IMR-90 (cell line): Measurements from ENCODE around the gene LRRC31. TPM values are rescaled to one million over a fixed set of nuclear protein-coding genes. Genes with fewer than 3 reads are reported as not detected.

Source experiments
- ATAC-seq: fragments of 200-7000 bp; cut with Tn5 transposase; 2 replicates; pipeline ENCODE4 v1.9.1; 2020; ENCODE audit warnings: low read depth, mild to moderate bottlenecking, moderate library complexity
- BruUV-seq: library from RNA; stranded (reverse); fragments of 400-500 nt; replicated peaks from 2 replicates; lab custom pipeline; 2021; lab: Mats Ljungman, UMichigan
- CTCF ChIA-PET: fragments of 300-600 bp; formaldehyde crosslinking; extraction: SDS; loops from one replicate; lab custom pipeline; 2021; ENCODE audit warnings: antibody characterized with exemption; lab: Yijun Ruan, JAX
- POLR2A ChIA-PET: fragments of 300-600 bp; sonication (Branson Sonifier 250); formaldehyde crosslinking; loops from one replicate; lab custom pipeline; 2022; ENCODE audit warnings: antibody characterized with exemption; ENCODE audit not compliant: unreplicated experiment; lab: Charles Lee
- DNase-seq: peaks from one replicate; pipeline ENCODE4 v3.0.0; 2013
- H2AFZ ChIP-seq: replicated peaks from 2 replicates; pipeline ENCODE3; 2013; ENCODE audit warnings: low read length, mild to moderate bottlenecking; ENCODE audit not compliant: poor library complexity
- H2AK5ac ChIP-seq: 2 replicates; pipeline ENCODE4 v1.6.1; 2013; ENCODE audit warnings: low read depth, low read length, inconsistent platforms
- H2AK9ac ChIP-seq: replicated peaks from 2 replicates; pipeline ENCODE3; 2013; ENCODE audit warnings: mild to moderate bottlenecking, low read depth, low read length, moderate library complexity; ENCODE audit not compliant: poor library complexity
- H2BK120ac ChIP-seq: 2 replicates; pipeline ENCODE4 v1.6.1; 2013; ENCODE audit warnings: low read depth, low read length, inconsistent platforms
- H2BK15ac ChIP-seq: 3 replicates; pipeline ENCODE4 v1.6.1; 2013; ENCODE audit warnings: low read depth, low read length, inconsistent platforms
- H2BK20ac ChIP-seq: 2 replicates; pipeline ENCODE4 v1.6.1; 2013; ENCODE audit warnings: low read depth, mild to moderate bottlenecking, inconsistent platforms, low read length, moderate library complexity
- H2BK5ac ChIP-seq: 2 replicates; pipeline ENCODE4 v1.6.1; 2013; ENCODE audit warnings: mild to moderate bottlenecking, low read depth, low read length, inconsistent platforms; ENCODE audit not compliant: poor library complexity, severe bottlenecking
- H3K14ac ChIP-seq: replicated peaks from 2 replicates; pipeline ENCODE4 v1.6.1; 2013; ENCODE audit warnings: low read depth, low read length, inconsistent platforms
- H3K18ac ChIP-seq: 2 replicates; pipeline ENCODE4 v1.6.1; 2013; ENCODE audit warnings: low read depth, low read length, control low read depth
- H3K23ac ChIP-seq: 2 replicates; pipeline ENCODE4 v1.6.1; 2013; ENCODE audit warnings: low read depth, low read length, inconsistent platforms
- H3K27ac ChIP-seq: 2 replicates; pipeline ENCODE4 v1.5.1; 2013; ENCODE audit warnings: mild to moderate bottlenecking, control low read depth, low read length; ENCODE audit not compliant: insufficient read depth
- H3K27me3 ChIP-seq: 2 replicates; pipeline ENCODE4 v1.6.1; 2013; ENCODE audit warnings: low read length; ENCODE audit not compliant: control insufficient read depth, insufficient read depth
- H3K36me3 ChIP-seq: 2 replicates; pipeline ENCODE4 v1.6.1; 2013; ENCODE audit warnings: low read length, mixed read lengths; ENCODE audit not compliant: control insufficient read depth, insufficient read depth
- H3K4ac ChIP-seq: 2 replicates; pipeline ENCODE4 v1.6.1; 2013; ENCODE audit warnings: low read depth, low read length, inconsistent platforms
- H3K4me1 ChIP-seq: 2 replicates; pipeline ENCODE4 v1.6.1; 2013; ENCODE audit warnings: low read length, mixed read lengths; ENCODE audit not compliant: control insufficient read depth, insufficient read depth
- H3K4me2 ChIP-seq: 2 replicates; pipeline ENCODE4 v1.6.1; 2013; ENCODE audit warnings: low read depth, mild to moderate bottlenecking, control low read depth, low read length, moderate library complexity
- H3K4me3 ChIP-seq: 2 replicates; pipeline ENCODE4 v1.5.1; 2013; ENCODE audit warnings: low read depth, mild to moderate bottlenecking, control low read depth, low read length, moderate library complexity; ENCODE audit not compliant: insufficient read depth
- H3K56ac ChIP-seq: 2 replicates; pipeline ENCODE4 v1.6.1; 2013; ENCODE audit warnings: low read length, inconsistent platforms; ENCODE audit not compliant: insufficient read depth; ENCODE audit errors: extremely low read depth
- H3K79me1 ChIP-seq, 2 experiments: 2 replicates each; pipeline ENCODE4 v1.6.1; 2013; ENCODE audit warnings: low read length in 2 of 2, inconsistent platforms in 1 of 2, low read depth in 1 of 2
- H3K9ac ChIP-seq: 2 replicates; pipeline ENCODE4 v1.6.1; 2013; ENCODE audit warnings: low read depth, low read length, control low read depth
- H3K9me1 ChIP-seq: 2 replicates; pipeline ENCODE4 v1.6.1; 2013; ENCODE audit warnings: low read length, inconsistent platforms; ENCODE audit not compliant: insufficient read depth
- H3K9me3 ChIP-seq: 2 replicates; pipeline ENCODE4 v1.6.1; 2013; ENCODE audit warnings: low read length; ENCODE audit not compliant: control insufficient read depth, insufficient read depth
- H4K20me1 ChIP-seq: 2 replicates; pipeline ENCODE4 v1.6.1; 2013; ENCODE audit warnings: low read length, inconsistent platforms; ENCODE audit not compliant: insufficient read depth
- H4K5ac ChIP-seq: 2 replicates; pipeline ENCODE4 v1.6.1; 2013; ENCODE audit warnings: mild to moderate bottlenecking, low read depth, low read length, control low read depth
- H4K8ac ChIP-seq, 2 experiments: 2 replicates each; pipeline ENCODE4 v1.6.1; 2013; ENCODE audit warnings: low read depth in 2 of 2, low read length in 2 of 2, control low read depth in 1 of 2, inconsistent platforms in 1 of 2
- H4K91ac ChIP-seq: 2 replicates; pipeline ENCODE4 v1.6.1; 2013; ENCODE audit warnings: low read depth, low read length, inconsistent platforms; ENCODE audit not compliant: insufficient read depth
- CEBPB ChIP-seq: IDR thresholded peaks from 2 replicates; pipeline ENCODE4 v1.6.1; 2012; ENCODE audit warnings: low read depth, low read length, improper control_type of control experiment
- CHD1 ChIP-seq: IDR thresholded peaks from 2 replicates; pipeline ENCODE4 v1.6.1; 2012; ENCODE audit warnings: low read depth, low read length, improper control_type of control experiment
- FOS ChIP-seq: fragments of 150-350 bp; IDR thresholded peaks from 2 replicates; pipeline ENCODE4 v1.6.1; 2016; ENCODE audit warnings: low read depth, low read length
- MAFK ChIP-seq: IDR thresholded peaks from 2 replicates; pipeline ENCODE4 v1.6.1; 2012; ENCODE audit warnings: low read depth, low read length, improper control_type of control experiment
- MAZ ChIP-seq: IDR thresholded peaks from 2 replicates; pipeline ENCODE4 v1.6.1; 2012; ENCODE audit warnings: low read depth, mild to moderate bottlenecking, low read length, improper control_type of control experiment, moderate library complexity, borderline replicate concordance
- MXI1 ChIP-seq: IDR thresholded peaks from 2 replicates; pipeline ENCODE4 v1.6.1; 2012; ENCODE audit warnings: low read depth, mild to moderate bottlenecking, low read length, moderate library complexity, borderline replicate concordance
- NFE2L2 ChIP-seq: fragments of 150-350 bp; IDR thresholded peaks from 2 replicates; pipeline ENCODE4 v1.6.1; 2016; ENCODE audit warnings: low read depth, mild to moderate bottlenecking, low read length
- POLR2A ChIP-seq: IDR thresholded peaks from 2 replicates; pipeline ENCODE4 v1.6.1; 2012; ENCODE audit warnings: mild to moderate bottlenecking, low read depth, low read length
- RAD21 ChIP-seq: IDR thresholded peaks from 2 replicates; pipeline ENCODE4 v1.6.1; 2012; ENCODE audit warnings: low read length, improper control_type of control experiment
- RFX5 ChIP-seq: IDR thresholded peaks from 2 replicates; pipeline ENCODE4 v1.8.0; 2012; ENCODE audit warnings: low read depth, mild to moderate bottlenecking, low read length, moderate library complexity
- SMC3 ChIP-seq: fragments of 150-350 bp; IDR thresholded peaks from 2 replicates; pipeline ENCODE4 v1.6.1; 2016; ENCODE audit warnings: low read depth, mild to moderate bottlenecking, antibody characterized with exemption, low read length, moderate library complexity
- WGBS, 2 experiments: methylation state at CpG; one replicate each; pipeline versions ENCODE4 v1.1.5 to v1.1.7; 2013; ENCODE audit warnings: missing lambda C conversion rate in 2 of 2; ENCODE audit not compliant: insufficient read length in 1 of 2; ENCODE audit errors: extremely low coverage in 2 of 2; 5-methylcytosine and 5-hydroxymethylcytosine counted together
- dilution Hi-C: fragments of 300-500 bp; cut with HindIII; formaldehyde crosslinking; loops from one replicate; pipeline ENCODE4 v1.14.3; 2018; ENCODE audit warnings: low sequenced_read_pairs; ENCODE audit not compliant: unreplicated experiment
- in situ Hi-C: fragments of 300-500 bp; cut with MboI; formaldehyde crosslinking; loops from 3 replicates; pipeline ENCODE4 v1.14.3; 2019; ENCODE audit warnings: low sequenced_read_pairs, inconsistent platforms, mixed read lengths
- intact Hi-C: fragments of 100-400 bp; cut with micrococcal nuclease; formaldehyde crosslinking; loops from 2 replicates; pipeline ENCODE4 v1.10.0; 2022
- polyA plus RNA-seq, 3 experiments: library from polyadenylated mRNA; depleted of rRNA; stranded (reverse); fragments of >200 nt; gene quantifications; 2 replicates each; pipeline ENCODE4 v1.2.3, GENCODE V29; 2012; ENCODE audit warnings: low replicate concordance in 1 of 3
- total RNA-seq: library from RNA; depleted of rRNA; stranded (reverse); fragments of >200 nt; gene quantifications from 2 replicates; pipeline ENCODE4 v1.2.3, GENCODE V29; 2012
- TF ChIP-seq, protein P1 (sequence below): conservative IDR thresholded peaks from 2 replicates; pipeline ENCODE4 v1.5.1; 2012; ENCODE audit warnings: mild to moderate bottlenecking, low read depth, low read length, improper control_type of control experiment
- TF ChIP-seq, protein P2 (sequence below): fragments of 150-350 bp; IDR thresholded peaks from 2 replicates; pipeline ENCODE4 v1.6.1; 2016; ENCODE audit warnings: low read depth, mild to moderate bottlenecking, low read length, moderate library complexity, borderline replicate concordance
- TF ChIP-seq, protein P3 (sequence below): fragments of 150-350 bp; IDR thresholded peaks from 2 replicates; pipeline ENCODE4 v1.6.1; 2017; ENCODE audit warnings: mild to moderate bottlenecking, antibody characterized with exemption, low read length, low read depth

LRRC31 gene
- total and polyA plus RNA-seq, 2 of the 4 experiments (the other 2 are of a cell fraction) = not detected

DNA sequence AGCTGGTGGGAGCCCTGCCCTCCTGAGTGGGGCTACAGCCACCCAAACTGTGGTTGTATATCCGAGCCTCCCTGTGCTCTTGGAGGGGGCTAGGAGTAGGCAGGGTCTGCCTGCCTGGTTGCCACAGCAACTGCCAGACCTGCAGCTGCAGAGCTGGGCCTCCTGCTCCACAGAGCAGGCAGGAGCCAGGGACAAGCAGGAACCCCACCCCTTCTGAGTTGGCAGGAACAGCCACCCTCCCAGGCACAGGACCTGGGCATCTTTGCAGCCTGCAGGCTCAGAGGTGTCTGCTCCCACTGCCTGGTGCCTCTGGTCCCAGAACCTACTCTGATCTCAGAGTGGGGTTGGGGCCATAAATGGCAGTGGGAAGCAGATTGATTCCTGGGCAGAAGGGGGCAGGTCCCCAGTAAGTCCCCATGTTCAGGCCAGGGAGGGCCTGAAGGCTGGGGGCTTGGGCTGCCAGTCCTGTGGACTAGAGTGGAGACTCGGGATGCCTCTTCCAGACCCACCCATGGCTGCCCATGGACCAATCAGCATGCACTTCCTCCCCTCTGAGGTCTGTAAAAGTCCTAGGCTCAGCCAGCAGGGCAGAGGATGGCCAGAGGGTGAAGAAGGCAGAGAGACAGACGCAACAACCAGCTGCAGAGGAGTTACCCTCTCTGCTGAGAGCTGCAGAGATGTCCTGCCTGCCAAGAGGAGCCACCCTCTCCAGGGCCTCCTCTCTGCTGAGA lies 10.3 kb upstream of the LRRC31 start:
- no TSS peak for BruUV-seq
- WGBS, 2 experiments = no CpG with 5 or more reads among the region's 3 CpGs

More for the DNA sequence above, 10.3 kb upstream of the LRRC31 start:
- CTCF ChIA-PET = no interaction called here
- Histone ChIP-seq H4K5ac (no peak overlapping the region), H4K20me1 (no peaks in the 10 kb centered on the region), H2AFZ (no peak overlapping the region), H3K56ac (no peak overlapping the region), H2BK5ac (no peak overlapping the region), H3K4me1 (no peaks in the 10 kb centered on the region), H3K36me3 (no peaks in the 10 kb centered on the region), H3K4me2 (no peak overlapping the region), H2AK5ac (no peak overlapping the region), H3K18ac (no peak overlapping the region), H3K79me1 (no peaks in the 10 kb centered on the region), H3K4ac (no peak overlapping the region), H2AK9ac (no peak overlapping the region), H3K4me3 (no peak overlapping the region), H3K27me3 (peaks cover 3% of the 10 kb centered on the region; the same call in 1 of the 2 replicates), H3K9me3 (no peaks in the 10 kb centered on the region), H3K14ac (no peak overlapping the region), H2BK20ac (no peak overlapping the region), H3K27ac (no peak overlapping the region), H2BK15ac (no peak overlapping the region), H4K91ac (no peak overlapping the region), H4K8ac (no peak overlapping the region), H3K9ac (no peak overlapping the region), H3K9me1 (no peaks in the 10 kb centered on the region), H2BK120ac (no peak overlapping the region), H3K23ac (no peak overlapping the region)
- dilution Hi-C loops = no loop called here
- ATAC-seq (no peak), DNase-seq (no peak)
- intact Hi-C loops = no loop called here
- TF ChIP-seq RFX5 (no peak), CHD1 (no peak), RAD21 (no peak), MAZ (no peak), NFE2L2 (no peak), POLR2A (no peak), MAFK (no peak), MXI1 (no peak), CEBPB (no peak), SMC3 (no peak), FOS (no peak)
- TF ChIP-seq, protein P1, sequence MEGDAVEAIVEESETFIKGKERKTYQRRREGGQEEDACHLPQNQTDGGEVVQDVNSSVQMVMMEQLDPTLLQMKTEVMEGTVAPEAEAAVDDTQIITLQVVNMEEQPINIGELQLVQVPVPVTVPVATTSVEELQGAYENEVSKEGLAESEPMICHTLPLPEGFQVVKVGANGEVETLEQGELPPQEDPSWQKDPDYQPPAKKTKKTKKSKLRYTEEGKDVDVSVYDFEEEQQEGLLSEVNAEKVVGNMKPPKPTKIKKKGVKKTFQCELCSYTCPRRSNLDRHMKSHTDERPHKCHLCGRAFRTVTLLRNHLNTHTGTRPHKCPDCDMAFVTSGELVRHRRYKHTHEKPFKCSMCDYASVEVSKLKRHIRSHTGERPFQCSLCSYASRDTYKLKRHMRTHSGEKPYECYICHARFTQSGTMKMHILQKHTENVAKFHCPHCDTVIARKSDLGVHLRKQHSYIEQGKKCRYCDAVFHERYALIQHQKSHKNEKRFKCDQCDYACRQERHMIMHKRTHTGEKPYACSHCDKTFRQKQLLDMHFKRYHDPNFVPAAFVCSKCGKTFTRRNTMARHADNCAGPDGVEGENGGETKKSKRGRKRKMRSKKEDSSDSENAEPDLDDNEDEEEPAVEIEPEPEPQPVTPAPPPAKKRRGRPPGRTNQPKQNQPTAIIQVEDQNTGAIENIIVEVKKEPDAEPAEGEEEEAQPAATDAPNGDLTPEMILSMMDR = no peak
- TF ChIP-seq, protein P2, sequence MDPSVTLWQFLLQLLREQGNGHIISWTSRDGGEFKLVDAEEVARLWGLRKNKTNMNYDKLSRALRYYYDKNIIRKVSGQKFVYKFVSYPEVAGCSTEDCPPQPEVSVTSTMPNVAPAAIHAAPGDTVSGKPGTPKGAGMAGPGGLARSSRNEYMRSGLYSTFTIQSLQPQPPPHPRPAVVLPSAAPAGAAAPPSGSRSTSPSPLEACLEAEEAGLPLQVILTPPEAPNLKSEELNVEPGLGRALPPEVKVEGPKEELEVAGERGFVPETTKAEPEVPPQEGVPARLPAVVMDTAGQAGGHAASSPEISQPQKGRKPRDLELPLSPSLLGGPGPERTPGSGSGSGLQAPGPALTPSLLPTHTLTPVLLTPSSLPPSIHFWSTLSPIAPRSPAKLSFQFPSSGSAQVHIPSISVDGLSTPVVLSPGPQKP = no peak
- TF ChIP-seq, protein P3, sequence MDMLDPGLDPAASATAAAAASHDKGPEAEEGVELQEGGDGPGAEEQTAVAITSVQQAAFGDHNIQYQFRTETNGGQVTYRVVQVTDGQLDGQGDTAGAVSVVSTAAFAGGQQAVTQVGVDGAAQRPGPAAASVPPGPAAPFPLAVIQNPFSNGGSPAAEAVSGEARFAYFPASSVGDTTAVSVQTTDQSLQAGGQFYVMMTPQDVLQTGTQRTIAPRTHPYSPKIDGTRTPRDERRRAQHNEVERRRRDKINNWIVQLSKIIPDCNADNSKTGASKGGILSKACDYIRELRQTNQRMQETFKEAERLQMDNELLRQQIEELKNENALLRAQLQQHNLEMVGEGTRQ = no peak
- in situ Hi-C loops = no loop called here
- POLR2A ChIA-PET = no interaction called here
